NCI-H69 (cell line): Measurements from ENCODE around the gene TRABD2B.

Experiments
- DNase-seq: peaks from one replicate; lab custom pipeline; 2025; lab: John Stamatoyannopoulos, UW

TRABD2B gene

GRCh38 chr1:47849591-47850261 lies 147.5 kb downstream of the TRABD2B start:
- no peak for DNase-seq

- DNase-seq: peak; percentile 20
These were observed 148.1 kb downstream of the TRABD2B start for GRCh38 chr1:47849005-47849521.

GRCh38 chr1:47847763-47848162 lies 149.4 kb downstream of the TRABD2B start:
- DNase-seq: no peak

- no peak for DNase-seq
These were observed 152.6 kb downstream of the TRABD2B start for GRCh38 chr1:47844558-47844955.

- DNase-seq: no peak
These were observed 153.2 kb downstream of the TRABD2B start for GRCh38 chr1:47843781-47844557.

- no peak for DNase-seq
These were observed 154.1 kb downstream of the TRABD2B start for GRCh38 chr1:47843059-47843458.

GRCh38 chr1:47842228-47842919 lies 154.8 kb downstream of the TRABD2B start:
- peak; percentile 42 for DNase-seq

- DNase-seq: peak; percentile 21
These were observed 155.8 kb downstream of the TRABD2B start for GRCh38 chr1:47841356-47841755.

GRCh38 chr1:47840393-47841190 lies 156.6 kb downstream of the TRABD2B start:
- DNase-seq: no peak

- DNase-seq: no peak
These were observed 157.8 kb downstream of the TRABD2B start for GRCh38 chr1:47839433-47839760.

GRCh38 chr1:47838562-47839432 lies 158.4 kb downstream of the TRABD2B start:
- no peak for DNase-seq

GRCh38 chr1:47837866-47838561 lies 159.2 kb downstream of the TRABD2B start:
- DNase-seq: no peak

GRCh38 chr1:47837056-47837830 lies 159.9 kb downstream of the TRABD2B start:
- no peak for DNase-seq

GRCh38 chr1:47835409-47835808 lies 161.8 kb downstream of the TRABD2B start:
- DNase-seq: no peak

GRCh38 chr1:47834326-47834725 lies 162.9 kb downstream of the TRABD2B start:
- no peak for DNase-seq

- no peak for DNase-seq
These were observed 166.4 kb downstream of the TRABD2B start for GRCh38 chr1:47830641-47831333.

- no peak for DNase-seq
These were observed 167.2 kb downstream of the TRABD2B start for GRCh38 chr1:47830021-47830420.

- DNase-seq: no peak
These were observed 168.2 kb downstream of the TRABD2B start for GRCh38 chr1:47828978-47829377.

GRCh38 chr1:47827109-47827508 lies 170.1 kb downstream of the TRABD2B start:
- no peak for DNase-seq
